ENCODE data around the gene A4GALT.

The A4GALT gene

GRCh38 chr22:42700901-42701300, 19.8 kb downstream of the A4GALT start:
- no peak for DNase-seq

GRCh38 chr22:42700355-42700754, 20.3 kb downstream of the A4GALT start:
- DNase-seq, result no peak

- no peak for DNase-seq
Measured at GRCh38 chr22:42699976-42700352, 20.7 kb downstream of the A4GALT start.

GRCh38 chr22:42699281-42699975, 21.2 kb downstream of the A4GALT start:
- no peak for DNase-seq

- DNase-seq, result no peak
Measured at GRCh38 chr22:42697542-42698013, 23.1 kb downstream of the A4GALT start.

GRCh38 chr22:42696331-42696967, 24.2 kb downstream of the A4GALT start:
- DNase-seq, result no peak

- DNase-seq, result no peak
Measured at GRCh38 chr22:42695294-42695693, 25.4 kb downstream of the A4GALT start.

GRCh38 chr22:42693763-42694683, 26.6 kb downstream of the A4GALT start:
- no peak for DNase-seq

- DNase-seq, result no peak
Measured at GRCh38 chr22:42693055-42693762, 27.5 kb downstream of the A4GALT start.

- DNase-seq, result no peak
Measured at GRCh38 chr22:42692239-42693054, 28.2 kb downstream of the A4GALT start.

GRCh38 chr22:42691440-42691839, 29.2 kb downstream of the A4GALT start:
- DNase-seq, result no peak

- DNase-seq, result no peak
Measured at GRCh38 chr22:42688241-42689211, 32.1 kb downstream of the A4GALT start.

- DNase-seq, result no peak
Measured at GRCh38 chr22:42686756-42687491, 33.7 kb downstream of the A4GALT start.

- no peak for DNase-seq
Measured at GRCh38 chr22:42685941-42686653, 34.6 kb downstream of the A4GALT start.

GRCh38 chr22:42684462-42685195, 36.0 kb downstream of the A4GALT start:
- DNase-seq, result no peak

- no peak for DNase-seq
Measured at GRCh38 chr22:42683578-42684283, 36.9 kb downstream of the A4GALT start.

- DNase-seq, result no peak
Measured at GRCh38 chr22:42682113-42682851, 38.4 kb downstream of the A4GALT start.
